HEK293 (cell line): ENCODE measurements around the gene CHORDC1.

Experiments
- CTCF ChIA-PET: fragments of 350-600 bp; formaldehyde crosslinking; extraction: SDS; loops from one replicate; lab custom pipeline; 2021; ENCODE audit warnings: antibody characterized with exemption; lab: Yijun Ruan, JAX
- POLR2A ChIA-PET: fragments of 300-600 bp; formaldehyde crosslinking; extraction: SDS; loops from one replicate; lab custom pipeline; 2020; ENCODE audit warnings: antibody characterized with exemption, inconsistent platforms; lab: Yijun Ruan, JAX
- H3K27ac ChIP-seq: fragments of 200-500 bp; sonication (Bioruptor generic); 2 replicates; pipeline ENCODE4 v1.5.1; 2014; ENCODE audit warnings: low read depth, low read length, control low read depth, inconsistent platforms; ENCODE audit errors: extremely low read depth
- H3K36me3 ChIP-seq, 2 experiments: fragments of 200-500 bp in 1 of 2; sonication (Bioruptor generic) in 1 of 2; 1 replicate in 1 of 2; 2 replicates in 1 of 2; pipeline ENCODE4 v1.5.1; 2014 to 2017; ENCODE audit warnings: inconsistent platforms in 2 of 2, low read length in 2 of 2; ENCODE audit not compliant: control insufficient read depth in 2 of 2, insufficient read depth in 1 of 2
- H3K4me1 ChIP-seq: fragments of 200-500 bp; sonication (Bioruptor generic); 2 replicates; pipeline ENCODE4 v1.5.1; 2014; ENCODE audit warnings: mild to moderate bottlenecking, low read length, inconsistent platforms; ENCODE audit not compliant: control insufficient read depth, insufficient read depth
- H3K4me3 ChIP-seq: 2 replicates; pipeline ENCODE4 v1.5.1; 2011; ENCODE audit warnings: low read depth, mild to moderate bottlenecking, control low read depth, low read length, moderate library complexity
- H3K9me3 ChIP-seq: fragments of 200-500 bp; sonication (Bioruptor generic); 2 replicates; pipeline ENCODE4 v1.5.1; 2014; ENCODE audit warnings: low read depth, low read length, inconsistent platforms; ENCODE audit not compliant: control insufficient read depth, insufficient read depth
- BCL11A ChIP-seq: fragments of 450-650 bp; formaldehyde crosslinking; IDR thresholded peaks from 2 replicates; pipeline ENCODE4 v1.5.1; 2016; ENCODE audit warnings: low read depth, missing biosample characterization, missing genetic modification characterization
- GLI2 ChIP-seq: fragments of 450-650 bp; formaldehyde crosslinking; IDR thresholded peaks from 2 replicates; pipeline ENCODE4; 2017; ENCODE audit warnings: missing biosample characterization, missing genetic modification characterization, low read depth, borderline replicate concordance
- KLF8 ChIP-seq: fragments of 450-650 bp; formaldehyde crosslinking; IDR thresholded peaks from 2 replicates; pipeline ENCODE4 v1.5.1; 2016; ENCODE audit warnings: missing biosample characterization, missing genetic modification characterization
- ZBTB1 ChIP-seq: fragments of 450-650 bp; formaldehyde crosslinking; IDR thresholded peaks from 2 replicates; pipeline ENCODE4 v1.5.1; 2016; ENCODE audit warnings: missing biosample characterization, missing genetic modification characterization
- ZEB2 ChIP-seq: fragments of 450-650 bp; formaldehyde crosslinking; IDR thresholded peaks from 2 replicates; pipeline ENCODE4 v1.5.1; 2016; ENCODE audit warnings: missing biosample characterization, missing genetic modification characterization
- ZFHX2 ChIP-seq: fragments of 450-650 bp; formaldehyde crosslinking; conservative IDR thresholded peaks from 2 replicates; pipeline ENCODE4 v1.5.1; 2016; ENCODE audit warnings: missing biosample characterization, missing genetic modification characterization
- ZFP3 ChIP-seq: fragments of 450-650 bp; formaldehyde crosslinking; IDR thresholded peaks from 2 replicates; pipeline ENCODE4 v1.5.1; 2016; ENCODE audit warnings: low read depth, missing biosample characterization, missing genetic modification characterization
- ZNF138 ChIP-seq: fragments of 450-650 bp; formaldehyde crosslinking; IDR thresholded peaks from 2 replicates; pipeline ENCODE4 v1.5.1; 2016; ENCODE audit warnings: missing biosample characterization, missing genetic modification characterization, borderline replicate concordance
- ZNF140 ChIP-seq: fragments of 450-650 bp; formaldehyde crosslinking; IDR thresholded peaks from 2 replicates; pipeline ENCODE4 v1.5.1; 2016; ENCODE audit warnings: missing biosample characterization, missing genetic modification characterization
- ZNF146 ChIP-seq: fragments of 450-650 bp; formaldehyde crosslinking; IDR thresholded peaks from 2 replicates; pipeline ENCODE4 v1.5.1; 2016; ENCODE audit warnings: missing biosample characterization, missing genetic modification characterization
- ZNF23 ChIP-seq: fragments of 450-650 bp; formaldehyde crosslinking; IDR thresholded peaks from 2 replicates; pipeline ENCODE4 v1.5.1; 2016; ENCODE audit warnings: missing biosample characterization, missing genetic modification characterization, borderline replicate concordance
- ZNF324 ChIP-seq: fragments of 450-650 bp; formaldehyde crosslinking; IDR thresholded peaks from 2 replicates; pipeline ENCODE4 v1.5.1; 2016; ENCODE audit warnings: missing biosample characterization, missing genetic modification characterization
- ZNF341 ChIP-seq: fragments of 450-650 bp; formaldehyde crosslinking; IDR thresholded peaks from 2 replicates; pipeline ENCODE4; 2016; ENCODE audit warnings: low read depth, missing biosample characterization, missing genetic modification characterization
- ZNF350 ChIP-seq: fragments of 450-650 bp; formaldehyde crosslinking; IDR thresholded peaks from 2 replicates; pipeline ENCODE4 v1.5.0; 2017; ENCODE audit warnings: missing biosample characterization, mild to moderate bottlenecking, missing genetic modification characterization
- ZNF366 ChIP-seq: fragments of 450-650 bp; formaldehyde crosslinking; conservative IDR thresholded peaks from 2 replicates; pipeline ENCODE4 v1.5.1; 2016; ENCODE audit warnings: missing biosample characterization, missing genetic modification characterization
- ZNF37A ChIP-seq: fragments of 450-650 bp; IDR thresholded peaks from 2 replicates; pipeline ENCODE4 v1.5.1; 2018; ENCODE audit warnings: missing biosample characterization, missing genetic modification characterization
- ZNF596 ChIP-seq: fragments of 450-650 bp; IDR thresholded peaks from 2 replicates; pipeline ENCODE4 v1.5.0; 2018; ENCODE audit warnings: missing biosample characterization, mild to moderate bottlenecking, missing genetic modification characterization, moderate library complexity
- ZNF623 ChIP-seq: fragments of 450-650 bp; formaldehyde crosslinking; IDR thresholded peaks from 2 replicates; pipeline ENCODE4 v1.5.1; 2016; ENCODE audit warnings: missing biosample characterization, missing genetic modification characterization
- ZNF654 ChIP-seq: fragments of 450-650 bp; formaldehyde crosslinking; IDR thresholded peaks from 2 replicates; pipeline ENCODE4 v1.5.1; 2016; ENCODE audit warnings: low read depth, missing biosample characterization, missing genetic modification characterization
- ZNF76 ChIP-seq: fragments of 450-650 bp; formaldehyde crosslinking; IDR thresholded peaks from 2 replicates; pipeline ENCODE4; 2016; ENCODE audit warnings: low read depth, missing biosample characterization, missing genetic modification characterization, borderline replicate concordance
- ZSCAN16 ChIP-seq: fragments of 450-650 bp; formaldehyde crosslinking; IDR thresholded peaks from 2 replicates; pipeline ENCODE4 v1.5.1; 2016; ENCODE audit warnings: missing biosample characterization, missing genetic modification characterization
- TF ChIP-seq, protein P1 (sequence below): fragments of 450-650 bp; formaldehyde crosslinking; IDR thresholded peaks from 2 replicates; pipeline ENCODE4 v1.5.1; 2016; ENCODE audit warnings: missing biosample characterization, missing genetic modification characterization
- TF ChIP-seq, protein P2 (sequence below): fragments of 450-650 bp; formaldehyde crosslinking; IDR thresholded peaks from 2 replicates; pipeline ENCODE4 v1.5.1; 2016; ENCODE audit warnings: missing biosample characterization, missing genetic modification characterization
- TF ChIP-seq, protein P3 (sequence below): fragments of 450-650 bp; formaldehyde crosslinking; IDR thresholded peaks from 2 replicates; pipeline ENCODE4 v1.5.1; 2016; ENCODE audit warnings: missing biosample characterization, missing genetic modification characterization, low read depth
- TF ChIP-seq, protein P4 (sequence below): sonication (generic); formaldehyde crosslinking; IDR thresholded peaks from 2 replicates; pipeline ENCODE4 v1.8.1; 2022; ENCODE audit warnings: mild to moderate bottlenecking, moderate library complexity, missing genetic modification reagents

Gene CHORDC1

DNA sequence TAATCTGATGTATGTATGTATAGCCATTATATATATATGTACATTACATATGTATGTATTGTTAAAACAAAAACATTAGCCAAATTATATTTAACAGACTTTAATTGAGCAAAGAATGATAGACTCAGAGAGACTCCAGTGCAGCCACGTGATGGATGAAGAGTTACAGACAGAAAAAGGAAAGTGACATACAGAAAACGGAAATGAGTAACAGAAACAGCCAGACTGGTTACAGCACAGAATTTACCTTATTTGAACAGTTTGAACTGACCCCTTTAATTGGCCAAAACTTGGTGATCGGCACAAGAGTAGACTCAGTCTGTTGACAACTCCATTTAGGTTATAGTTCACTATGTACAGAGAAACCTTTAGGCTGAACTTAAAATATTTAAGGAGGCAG, 35.0 kb downstream of the CHORDC1 start:
- Histone ChIP-seq H3K27ac (no peak overlapping the region), H3K4me3 (no peak overlapping the region), H3K4me1 (no peaks in the 10 kb centered on the region), H3K9me3 (no peaks in the 10 kb centered on the region), H3K36me3 (peaks cover 0 to 29% of the 10 kb centered on the region in 2 experiments; a peak in 1 of 3 replicates)
- ChIA-PET CTCF (interaction anchor here (1.2 kb wide), 1 partner anchor 22 kb away, joined by 3 read pairs; no protein-coding TSS in a partner anchor), POLR2A (no interaction called here)
- TF ChIP-seq ZFHX2 (tag by site-specific recombination) (no peak), ZNF366 (tag by site-specific recombination) (no peak), ZSCAN16 (tag by site-specific recombination) (no peak), ZEB2 (tag by site-specific recombination) (no peak)

DNA sequence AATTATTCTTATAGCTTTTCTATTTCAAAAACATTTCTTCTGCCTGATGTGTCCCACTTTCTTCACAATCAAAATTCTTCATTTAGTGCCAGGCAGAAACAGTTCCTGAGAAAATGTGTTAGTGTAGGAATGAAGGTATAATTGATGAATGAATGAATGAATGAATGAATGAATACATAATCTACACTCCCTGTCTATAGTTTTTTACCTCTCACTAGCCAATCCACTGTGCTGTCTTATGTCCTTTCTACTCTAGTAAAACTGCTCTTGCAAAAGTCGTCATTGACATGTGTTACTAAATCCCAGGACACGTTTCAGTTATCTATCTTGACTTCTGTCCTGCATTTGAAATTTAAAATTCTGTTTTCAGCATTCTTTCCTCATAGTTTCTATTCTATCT, 42.9 kb downstream of the CHORDC1 start:
- H3K36me3 ChIP-seq, result peaks cover 0 to 26% of the 10 kb centered on the region in 2 experiments; a peak in 2 of 3 replicates
- no peak for TF ChIP-seq ZNF138 (tag by site-specific recombination)
- TF ChIP-seq GLI2 (tag by site-specific recombination), result no peak
- no peak for TF ChIP-seq ZNF146
- TF ChIP-seq ZSCAN16 (tag by site-specific recombination), result no peak
- no peak for TF ChIP-seq ZNF596 (tag by site-specific recombination)
- no peak for TF ChIP-seq ZNF324
- TF ChIP-seq ZNF654 (tag by site-specific recombination), result no peak
- no peak for TF ChIP-seq ZNF341 (tag by site-specific recombination)
- TF ChIP-seq, protein P1, sequence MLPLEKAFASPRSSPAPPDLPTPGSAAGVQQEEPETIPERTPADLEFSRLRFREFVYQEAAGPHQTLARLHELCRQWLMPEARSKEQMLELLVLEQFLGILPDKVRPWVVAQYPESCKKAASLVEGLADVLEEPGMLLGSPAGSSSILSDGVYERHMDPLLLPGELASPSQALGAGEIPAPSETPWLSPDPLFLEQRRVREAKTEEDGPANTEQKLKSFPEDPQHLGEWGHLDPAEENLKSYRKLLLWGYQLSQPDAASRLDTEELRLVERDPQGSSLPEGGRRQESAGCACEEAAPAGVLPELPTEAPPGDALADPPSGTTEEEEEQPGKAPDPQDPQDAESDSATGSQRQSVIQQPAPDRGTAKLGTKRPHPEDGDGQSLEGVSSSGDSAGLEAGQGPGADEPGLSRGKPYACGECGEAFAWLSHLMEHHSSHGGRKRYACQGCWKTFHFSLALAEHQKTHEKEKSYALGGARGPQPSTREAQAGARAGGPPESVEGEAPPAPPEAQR (tag by site-specific recombination), result no peak
- TF ChIP-seq ZBTB1 (tag by site-specific recombination), result no peak
- TF ChIP-seq ZNF23, result no peak
- no peak overlapping the region for H3K4me3 ChIP-seq
- ChIA-PET CTCF (no interaction called here), POLR2A (no interaction called here)
- H3K27ac ChIP-seq, result no peak overlapping the region
- no peaks in the 10 kb centered on the region for H3K4me1 ChIP-seq
- no peaks in the 10 kb centered on the region for H3K9me3 ChIP-seq

DNA sequence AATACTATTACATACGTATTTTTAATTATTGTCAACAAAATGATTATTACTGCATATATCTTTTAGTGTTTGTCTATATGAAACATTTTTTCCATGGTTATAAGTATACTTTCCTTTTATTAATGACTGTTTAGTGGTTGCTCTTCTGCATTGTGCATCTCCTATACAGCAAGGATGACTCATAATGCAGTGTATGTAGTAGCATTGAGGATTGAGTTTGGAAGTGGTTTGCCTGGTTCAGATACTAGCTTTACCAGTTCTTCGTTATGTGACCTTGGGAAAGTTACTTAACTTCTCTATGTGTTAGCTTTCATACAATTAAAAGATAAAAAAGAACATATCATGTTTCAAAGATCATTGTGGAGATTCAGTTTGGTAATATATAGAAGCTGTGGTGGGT, 44.1 kb downstream of the CHORDC1 start:
- Histone ChIP-seq H3K36me3 (peaks cover 0 to 23% of the 10 kb centered on the region in 2 experiments; a peak in 2 of 3 replicates), H3K9me3 (no peaks in the 10 kb centered on the region), H3K27ac (no peak overlapping the region), H3K4me3 (no peak overlapping the region), H3K4me1 (no peaks in the 10 kb centered on the region)
- CTCF ChIA-PET, result no interaction called here
- POLR2A ChIA-PET, result no interaction called here
- TF ChIP-seq ZNF140 (tag by site-specific recombination) (no peak), KLF8 (tag by site-specific recombination) (no peak), ZEB2 (tag by site-specific recombination) (no peak), ZNF623 (tag by site-specific recombination) (no peak), BCL11A (tag by site-specific recombination) (no peak), ZNF37A (tag by site-specific recombination) (no peak), ZNF350 (tag by site-specific recombination) (no peak), ZNF76 (no peak), ZFP3 (tag by site-specific recombination) (no peak)
- TF ChIP-seq, protein P2, sequence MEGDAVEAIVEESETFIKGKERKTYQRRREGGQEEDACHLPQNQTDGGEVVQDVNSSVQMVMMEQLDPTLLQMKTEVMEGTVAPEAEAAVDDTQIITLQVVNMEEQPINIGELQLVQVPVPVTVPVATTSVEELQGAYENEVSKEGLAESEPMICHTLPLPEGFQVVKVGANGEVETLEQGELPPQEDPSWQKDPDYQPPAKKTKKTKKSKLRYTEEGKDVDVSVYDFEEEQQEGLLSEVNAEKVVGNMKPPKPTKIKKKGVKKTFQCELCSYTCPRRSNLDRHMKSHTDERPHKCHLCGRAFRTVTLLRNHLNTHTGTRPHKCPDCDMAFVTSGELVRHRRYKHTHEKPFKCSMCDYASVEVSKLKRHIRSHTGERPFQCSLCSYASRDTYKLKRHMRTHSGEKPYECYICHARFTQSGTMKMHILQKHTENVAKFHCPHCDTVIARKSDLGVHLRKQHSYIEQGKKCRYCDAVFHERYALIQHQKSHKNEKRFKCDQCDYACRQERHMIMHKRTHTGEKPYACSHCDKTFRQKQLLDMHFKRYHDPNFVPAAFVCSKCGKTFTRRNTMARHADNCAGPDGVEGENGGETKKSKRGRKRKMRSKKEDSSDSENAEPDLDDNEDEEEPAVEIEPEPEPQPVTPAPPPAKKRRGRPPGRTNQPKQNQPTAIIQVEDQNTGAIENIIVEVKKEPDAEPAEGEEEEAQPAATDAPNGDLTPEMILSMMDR (tag by site-specific recombination), result no peak
- TF ChIP-seq, protein P1 (tag by site-specific recombination), result no peak
- TF ChIP-seq, protein P3, sequence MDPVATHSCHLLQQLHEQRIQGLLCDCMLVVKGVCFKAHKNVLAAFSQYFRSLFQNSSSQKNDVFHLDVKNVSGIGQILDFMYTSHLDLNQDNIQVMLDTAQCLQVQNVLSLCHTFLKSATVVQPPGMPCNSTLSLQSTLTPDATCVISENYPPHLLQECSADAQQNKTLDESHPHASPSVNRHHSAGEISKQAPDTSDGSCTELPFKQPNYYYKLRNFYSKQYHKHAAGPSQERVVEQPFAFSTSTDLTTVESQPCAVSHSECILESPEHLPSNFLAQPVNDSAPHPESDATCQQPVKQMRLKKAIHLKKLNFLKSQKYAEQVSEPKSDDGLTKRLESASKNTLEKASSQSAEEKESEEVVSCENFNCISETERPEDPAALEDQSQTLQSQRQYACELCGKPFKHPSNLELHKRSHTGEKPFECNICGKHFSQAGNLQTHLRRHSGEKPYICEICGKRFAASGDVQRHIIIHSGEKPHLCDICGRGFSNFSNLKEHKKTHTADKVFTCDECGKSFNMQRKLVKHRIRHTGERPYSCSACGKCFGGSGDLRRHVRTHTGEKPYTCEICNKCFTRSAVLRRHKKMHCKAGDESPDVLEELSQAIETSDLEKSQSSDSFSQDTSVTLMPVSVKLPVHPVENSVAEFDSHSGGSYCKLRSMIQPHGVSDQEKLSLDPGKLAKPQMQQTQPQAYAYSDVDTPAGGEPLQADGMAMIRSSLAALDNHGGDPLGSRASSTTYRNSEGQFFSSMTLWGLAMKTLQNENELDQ (tag by site-specific recombination), result no peak
- TF ChIP-seq, protein P4, sequence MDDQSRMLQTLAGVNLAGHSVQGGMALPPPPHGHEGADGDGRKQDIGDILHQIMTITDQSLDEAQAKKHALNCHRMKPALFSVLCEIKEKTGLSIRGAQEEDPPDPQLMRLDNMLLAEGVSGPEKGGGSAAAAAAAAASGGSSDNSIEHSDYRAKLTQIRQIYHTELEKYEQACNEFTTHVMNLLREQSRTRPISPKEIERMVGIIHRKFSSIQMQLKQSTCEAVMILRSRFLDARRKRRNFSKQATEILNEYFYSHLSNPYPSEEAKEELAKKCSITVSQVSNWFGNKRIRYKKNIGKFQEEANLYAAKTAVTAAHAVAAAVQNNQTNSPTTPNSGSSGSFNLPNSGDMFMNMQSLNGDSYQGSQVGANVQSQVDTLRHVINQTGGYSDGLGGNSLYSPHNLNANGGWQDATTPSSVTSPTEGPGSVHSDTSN (CRISPR knock-in tag), result no peak
